RWPE1 (cell line): ENCODE measurements around the gene SLFN13.
"Not testable (repeated sequence)": the region's sequence is repeated elsewhere in the genome, so short reads cannot be mapped to it uniquely, and the experiment has no call there.

Source experiments
- CTCF ChIA-PET: fragments of 350-600 bp; sonication (Branson Sonifier 250); formaldehyde crosslinking; extraction: SDS; loops from one replicate; lab custom pipeline; 2021; lab: Yijun Ruan, JAX
- POLR2A ChIA-PET: fragments of 400-600 bp; formaldehyde crosslinking; extraction: SDS; loops from one replicate; lab custom pipeline; 2020; ENCODE audit warnings: antibody characterized with exemption; ENCODE audit not compliant: low non-redundant PET; lab: Yijun Ruan, JAX
- DNase-seq: peaks from one replicate; pipeline ENCODE4 v3.0.0; 2012; ENCODE audit warnings: low spot score
- H3K27ac ChIP-seq: fragments of 450-650 bp; 2 replicates; pipeline ENCODE4 v1.5.1; 2017
- TF ChIP-seq, protein P1 (sequence below): fragments of 450-650 bp; conservative IDR thresholded peaks from 2 replicates; pipeline ENCODE4 v1.5.1; 2017; ENCODE audit warnings: low read depth, mild to moderate bottlenecking

Gene SLFN13

DNA sequence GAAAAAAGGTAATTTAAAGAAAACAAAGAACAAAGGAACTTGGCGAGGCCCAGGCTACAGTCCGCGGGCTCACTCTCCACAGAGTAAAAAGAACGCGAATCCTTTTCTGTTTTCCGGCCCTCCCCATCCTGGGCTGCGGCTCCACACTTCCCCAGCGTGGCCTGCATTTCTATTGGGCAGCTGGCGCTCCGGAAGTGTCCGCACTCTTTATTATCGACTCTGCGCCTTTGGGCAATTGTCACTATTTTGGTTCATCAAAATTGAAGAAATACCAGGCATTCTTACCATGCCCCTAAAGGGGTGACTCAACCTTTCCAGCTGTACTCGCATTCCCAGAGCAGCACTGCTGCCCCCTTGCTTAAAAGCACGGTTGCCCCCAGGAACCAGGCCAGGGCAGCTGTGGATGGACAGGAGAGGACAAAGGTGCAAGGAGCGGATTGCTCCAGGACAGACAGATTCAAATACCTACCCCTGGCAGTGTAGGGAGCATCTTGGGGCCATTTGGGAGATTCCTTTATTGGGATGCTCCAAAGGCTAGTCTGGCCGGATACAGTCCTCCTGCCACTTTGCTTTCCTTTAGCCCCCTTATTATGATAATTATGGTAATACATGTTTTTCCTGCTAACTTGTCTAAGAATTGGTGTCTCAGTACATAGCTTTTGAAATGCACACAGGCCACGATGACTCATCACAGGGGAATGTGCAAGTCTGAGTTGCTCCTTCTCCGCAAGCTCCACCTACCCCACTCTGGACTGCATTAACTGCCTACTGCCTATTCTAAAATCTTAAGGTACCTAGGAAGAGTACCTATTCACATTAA is 15.3 kb downstream of the SLFN13 start:
- ChIA-PET POLR2A (no interaction called here), CTCF (interaction anchor here (1.0 kb wide), 1 partner anchor 100 kb away, joined by 4 read pairs; no protein-coding TSS in a partner anchor)
- H3K27ac ChIP-seq, result peak overlapping the region; percentile 49
- TF ChIP-seq, protein P1, sequence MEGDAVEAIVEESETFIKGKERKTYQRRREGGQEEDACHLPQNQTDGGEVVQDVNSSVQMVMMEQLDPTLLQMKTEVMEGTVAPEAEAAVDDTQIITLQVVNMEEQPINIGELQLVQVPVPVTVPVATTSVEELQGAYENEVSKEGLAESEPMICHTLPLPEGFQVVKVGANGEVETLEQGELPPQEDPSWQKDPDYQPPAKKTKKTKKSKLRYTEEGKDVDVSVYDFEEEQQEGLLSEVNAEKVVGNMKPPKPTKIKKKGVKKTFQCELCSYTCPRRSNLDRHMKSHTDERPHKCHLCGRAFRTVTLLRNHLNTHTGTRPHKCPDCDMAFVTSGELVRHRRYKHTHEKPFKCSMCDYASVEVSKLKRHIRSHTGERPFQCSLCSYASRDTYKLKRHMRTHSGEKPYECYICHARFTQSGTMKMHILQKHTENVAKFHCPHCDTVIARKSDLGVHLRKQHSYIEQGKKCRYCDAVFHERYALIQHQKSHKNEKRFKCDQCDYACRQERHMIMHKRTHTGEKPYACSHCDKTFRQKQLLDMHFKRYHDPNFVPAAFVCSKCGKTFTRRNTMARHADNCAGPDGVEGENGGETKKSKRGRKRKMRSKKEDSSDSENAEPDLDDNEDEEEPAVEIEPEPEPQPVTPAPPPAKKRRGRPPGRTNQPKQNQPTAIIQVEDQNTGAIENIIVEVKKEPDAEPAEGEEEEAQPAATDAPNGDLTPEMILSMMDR, result no peak
- DNase-seq, result peak; percentile 90

DNA sequence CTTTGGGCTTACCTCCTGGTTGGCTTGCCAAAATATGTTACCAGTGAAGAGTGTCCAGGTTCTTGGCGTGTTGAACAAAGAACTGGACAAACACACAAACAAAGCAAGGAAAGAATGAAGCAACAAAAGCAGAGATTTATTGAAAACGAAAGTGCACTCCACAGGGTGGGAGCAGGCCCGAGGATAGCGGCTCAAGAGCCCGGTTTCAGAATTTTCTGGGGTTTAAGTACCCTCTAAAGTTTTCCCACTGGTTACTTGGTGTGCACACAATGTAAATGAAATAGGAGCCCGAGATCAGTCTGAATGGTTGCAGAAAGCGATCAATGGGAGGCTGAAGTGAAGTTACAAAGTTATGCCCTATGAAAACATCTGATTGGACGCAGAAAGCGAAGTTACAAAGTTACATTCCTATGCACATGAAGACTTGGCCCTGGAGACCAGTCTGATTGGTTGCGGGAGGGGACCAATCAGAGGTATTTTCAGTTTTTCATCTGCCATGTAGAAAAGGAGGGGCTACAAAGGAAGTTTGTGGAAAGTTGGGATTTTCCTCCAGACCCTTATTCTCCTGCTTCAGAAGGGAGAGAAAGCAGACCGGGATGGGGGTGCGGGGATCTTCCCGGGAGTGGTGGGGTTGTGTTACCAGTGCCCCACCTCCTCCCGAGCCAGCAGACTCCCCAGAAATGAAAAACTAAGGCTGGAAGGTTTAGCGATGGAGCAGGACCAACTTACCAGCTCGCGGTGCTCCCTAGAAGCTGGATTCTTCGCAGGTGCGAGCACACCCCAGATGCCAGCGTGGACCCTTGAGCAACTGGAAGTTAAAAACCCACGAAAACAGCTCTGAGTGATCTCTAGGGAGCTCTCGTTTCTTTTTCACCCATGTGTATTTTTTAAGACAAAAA is 16.1 kb downstream of the SLFN13 start, which contains the start of gene SLFN12:
Gene SLFN12 (minus strand): TSS at position 325 of the 899 bp plus-strand sequence. CDS start 9,472 bp downstream, outside the sequence.
- TF ChIP-seq, protein P1, result no peak
- peak within 1 kb of the TSS; percentile 49 for H3K27ac ChIP-seq
- POLR2A ChIA-PET, result no interaction called here
- DNase-seq, result no peak
- CTCF ChIA-PET, result interaction anchor here (0.7 kb wide), 1 partner anchor 243 kb away, joined by 3 read pairs; no protein-coding TSS in a partner anchor

- no peak overlapping the region for H3K27ac ChIP-seq
- POLR2A ChIA-PET, result no interaction called here
- TF ChIP-seq, protein P1, result no peak
- CTCF ChIA-PET, result interaction anchor here (0.5 kb wide), 1 partner anchor 83 kb away, joined by 3 read pairs; no protein-coding TSS in a partner anchor
- DNase-seq, result no peak
These were observed 18.9 kb downstream of the SLFN13 start for GRCh38 chr17:35429702-35430101.

DNA sequence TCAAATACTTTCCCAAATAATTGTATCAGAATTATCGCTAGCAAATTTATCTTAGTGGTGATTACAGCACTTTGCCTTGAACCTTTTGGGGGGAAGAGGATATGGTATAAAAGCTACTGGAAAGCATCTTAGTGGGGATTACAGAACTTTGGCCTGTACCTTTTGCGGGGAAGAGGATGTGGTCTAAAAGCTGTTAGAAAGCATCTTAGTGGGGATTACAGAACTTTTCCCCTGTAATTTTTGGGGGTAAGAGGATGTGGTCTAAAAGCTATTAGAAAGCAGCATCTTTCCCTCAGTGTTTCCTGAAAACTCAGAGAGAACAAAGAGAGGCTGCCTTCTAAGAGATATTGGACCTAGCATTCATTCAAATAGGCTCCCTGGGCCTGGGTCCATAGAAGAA is 20.3 kb downstream of the SLFN13 start:
- TF ChIP-seq, protein P1, result no peak
- ChIA-PET CTCF (no interaction called here), POLR2A (no interaction called here)
- no peak overlapping the region for H3K27ac ChIP-seq
- no peak for DNase-seq

- POLR2A ChIA-PET, result no interaction called here
- TF ChIP-seq, protein P1, result no peak
- DNase-seq, result no peak
- no peak overlapping the region for H3K27ac ChIP-seq
- CTCF ChIA-PET, result no interaction called here
These were observed 24.8 kb downstream of the SLFN13 start for GRCh38 chr17:35423761-35424160.

GRCh38 chr17:35421069-35421468 is 27.5 kb downstream of the SLFN13 start:
- POLR2A ChIA-PET, H3K27ac ChIP-seq, CTCF ChIA-PET, DNase-seq: not testable (repeated sequence)
